HG03139 (cell line): ENCODE data around the gene NUDT13.

Experiments
- ATAC-seq: cut with Tn5 transposase; IDR thresholded peaks from one replicate; pipeline ENCODE4 v1.9.1; 2021; ENCODE audit not compliant: unreplicated experiment

Gene NUDT13

DNA sequence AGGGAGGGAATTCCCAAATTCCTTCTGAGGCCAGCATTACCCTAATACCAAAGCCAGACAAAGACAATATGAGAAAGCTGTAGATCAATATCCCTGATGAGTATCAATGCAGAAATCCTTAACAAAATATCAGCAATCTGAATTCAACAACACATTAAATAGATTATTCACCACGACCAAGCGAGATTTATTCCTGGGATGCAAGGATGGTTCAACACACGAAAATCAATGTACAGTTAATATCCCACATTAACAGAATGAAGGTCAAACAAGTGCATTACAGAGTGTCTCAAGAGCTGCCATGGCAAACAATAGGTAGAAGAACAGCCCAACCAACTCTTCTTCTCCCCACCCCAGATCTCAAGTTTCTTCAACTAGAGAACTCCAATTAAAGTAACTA is 51.4 kb downstream of the NUDT13 start:
- no peak for ATAC-seq

DNA sequence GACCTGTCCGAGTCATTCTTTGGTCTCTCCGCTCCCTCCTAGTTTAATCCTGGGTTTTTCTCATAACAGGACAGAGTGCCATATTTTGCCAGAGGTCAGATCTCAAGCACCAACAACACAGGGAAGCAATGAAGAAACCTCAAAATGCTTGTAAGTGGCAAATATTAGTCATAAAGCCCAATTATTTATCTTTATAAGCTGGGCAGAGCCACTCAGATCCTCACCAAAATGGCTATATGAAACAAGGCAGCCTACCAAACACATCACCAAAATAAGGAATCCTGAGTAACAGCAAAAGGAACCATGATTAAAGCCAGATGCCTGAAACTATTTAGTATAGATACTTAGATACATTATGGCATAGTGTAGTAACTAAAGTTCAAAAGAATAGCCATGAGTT is 52.8 kb downstream of the NUDT13 start:
- ATAC-seq: no peak

DNA sequence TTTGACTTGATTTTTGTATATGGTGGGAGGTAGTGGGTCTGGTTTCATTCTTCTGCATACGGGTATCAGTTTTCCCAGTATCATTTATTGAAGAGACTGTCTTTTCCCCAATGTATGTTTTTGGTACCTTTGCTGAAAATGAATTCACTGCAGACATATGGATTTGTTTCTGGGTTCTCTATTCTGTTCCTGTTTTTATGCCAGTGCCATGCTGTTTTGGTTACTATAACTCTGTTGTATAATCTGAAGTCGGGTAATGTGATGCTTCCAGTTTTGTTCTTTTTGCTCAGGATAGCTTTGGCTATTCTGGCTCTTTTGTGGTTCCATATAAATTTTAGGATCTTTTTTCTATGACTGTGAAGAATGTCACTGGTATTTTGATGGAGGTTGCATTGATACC is 56.7 kb downstream of the NUDT13 start:
- ATAC-seq: no peak

- no peak for ATAC-seq
Observed at GRCh38 chr10:73167458-73167782, 57.2 kb downstream of the NUDT13 start.

- ATAC-seq: peak; percentile 88
Observed at GRCh38 chr10:73167783-73168464, 57.7 kb downstream of the NUDT13 start, which contains the start of the genes ECD and FAM149B1. Gene ECD (minus strand): TSS chr10:73168008. CDS start chr10:73163937, 4,071 bp downstream. Gene FAM149B1 (plus strand): TSS chr10:73168119. CDS start chr10:73168340, 221 bp downstream.

GRCh38 chr10:73168465-73168803 is 58.2 kb downstream of the NUDT13 start:
- ATAC-seq: peak; percentile 20

DNA sequence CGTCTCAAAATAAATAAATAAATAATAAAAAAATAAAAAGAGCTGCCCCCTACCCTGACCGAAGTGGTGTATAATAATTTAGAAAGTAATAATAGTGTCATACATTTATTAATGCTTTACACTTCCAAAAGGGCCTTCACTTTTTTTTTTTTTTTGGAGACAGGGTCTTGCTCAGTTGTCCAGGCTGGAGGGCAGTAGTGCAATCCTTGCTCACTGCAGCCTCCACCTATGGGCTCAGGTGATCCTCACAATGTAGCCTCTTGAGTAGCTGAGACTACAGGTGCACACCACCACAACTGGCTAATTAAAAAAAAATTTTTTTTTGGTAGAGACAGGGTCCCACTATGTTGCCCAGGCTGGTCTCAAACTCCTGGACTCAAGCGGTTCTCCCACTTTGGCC is 59.1 kb downstream of the NUDT13 start:
- ATAC-seq: no peak

DNA sequence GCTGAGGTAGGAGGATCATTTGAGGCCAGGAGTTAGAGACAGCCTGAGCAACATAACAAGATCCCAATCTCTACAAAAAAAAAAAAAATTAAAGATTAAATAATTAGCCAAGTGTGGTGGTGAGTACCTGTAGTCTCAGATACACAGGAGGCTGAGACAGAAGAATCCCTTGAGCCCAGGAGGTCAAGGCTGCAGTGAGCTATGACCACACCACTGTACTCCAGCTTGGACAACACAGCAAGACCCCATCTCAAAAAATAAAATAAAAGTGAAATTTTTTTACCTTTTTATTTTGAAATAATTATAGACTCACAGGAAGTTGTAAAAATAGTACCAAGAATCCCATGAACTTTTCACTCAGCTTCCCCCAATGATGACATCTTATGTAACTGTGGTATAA is 62.6 kb downstream of the NUDT13 start:
- no peak for ATAC-seq

DNA sequence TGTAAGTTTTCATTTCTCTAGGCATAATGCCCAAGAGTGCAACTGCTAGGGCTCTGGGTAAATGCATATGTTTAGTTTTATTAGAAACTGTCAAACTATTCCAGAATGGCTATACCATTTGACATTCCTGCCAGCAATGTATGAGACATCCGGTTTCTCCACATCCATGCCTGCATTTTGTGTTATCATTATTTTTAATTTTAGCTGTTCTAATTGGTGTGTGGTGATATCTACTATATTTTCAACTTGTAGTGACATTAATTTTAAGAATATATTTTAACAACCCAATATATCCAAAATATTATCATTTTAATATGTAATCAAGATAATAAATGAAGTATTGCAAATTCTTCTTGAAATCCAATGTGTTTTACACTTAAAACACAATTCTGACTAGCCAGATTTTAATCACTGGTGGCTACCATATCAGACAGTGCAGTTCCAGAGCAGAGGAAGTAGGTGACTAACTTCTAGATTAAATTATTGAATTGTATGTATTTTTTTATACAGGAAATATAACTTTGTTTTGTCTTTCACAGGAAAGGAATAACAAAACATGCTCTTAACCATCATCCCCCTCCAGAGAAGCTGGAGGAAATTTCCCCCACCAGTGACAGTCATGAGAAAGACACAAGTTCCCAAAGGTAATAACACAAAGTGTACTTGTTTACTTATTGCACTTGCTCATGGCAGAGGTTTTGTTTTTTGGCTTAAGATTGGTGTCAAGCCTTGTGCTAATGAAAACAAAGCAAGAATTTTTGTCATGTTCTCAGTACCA is 64.1 kb downstream of the NUDT13 start:
- ATAC-seq: no peak
